ENCODE measurements around the gene RASSF3. TPM values are rescaled to one million over a fixed set of nuclear protein-coding genes. Genes with fewer than 3 reads are reported as not detected.

RASSF3 gene
- total RNA-seq, 1 experiment from 2014 or later, result 107 TPM

DNA sequence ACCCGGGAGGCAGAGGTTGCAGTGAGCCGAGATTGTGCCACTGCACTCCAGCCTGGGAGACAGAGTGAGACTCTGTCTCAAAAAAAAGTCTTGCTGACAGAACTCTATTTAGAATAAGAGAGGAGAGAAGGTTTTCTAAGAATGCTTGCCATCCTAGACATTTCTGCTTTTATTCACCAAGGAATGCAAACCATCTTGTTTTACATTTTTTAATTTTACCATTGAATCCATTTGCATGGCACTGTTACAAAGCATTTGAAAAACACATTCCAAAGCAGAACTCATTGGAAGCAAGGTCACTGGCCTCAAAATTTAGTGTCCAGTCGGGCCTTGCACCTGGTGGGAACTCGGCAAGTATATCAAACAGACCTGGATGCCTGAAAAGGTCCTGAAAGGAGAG, 44.2 kb upstream of the RASSF3 start:
- TF ChIP-seq TCF7L2 (IDR thresholded peaks at IDR 0.05; ENCODE audit: low read depth, low read length) (no peak), CTCF (IDR thresholded peaks at IDR 0.05) (no peak), POLR2AphosphoS5 (IDR thresholded peaks at IDR 0.05; ENCODE audit: low read depth, low read length) (no peak), REST (IDR thresholded peaks at IDR 0.05; ENCODE audit: insufficient read depth in 1 of 2, low read depth in 2 of 2, low read length in 1 of 2) (no peak), SIN3A (IDR thresholded peaks at IDR 0.05; ENCODE audit: borderline replicate concordance, insufficient read depth, low read depth, low read length) (no peak)
- in situ Hi-C loops (cut with HindIII; ENCODE audit: low pct_unique_long_range_greater_than_20kb, low sequenced_read_pairs) (no loop called here), intact Hi-C loops (cut with micrococcal nuclease; ENCODE audit: unreplicated experiment) (no loop called here)
- Histone ChIP-seq H3K4me1 (ENCODE audit: control insufficient read depth, insufficient read depth, low read length) (peaks cover 6% of the 10 kb centered on the region), H3K27me3 (ENCODE audit: control insufficient read depth, insufficient read depth, low read length) (no peaks in the 10 kb centered on the region), H3K9me3 (ENCODE audit: control insufficient read depth, insufficient read depth, low read depth, low read length) (no peaks in the 10 kb centered on the region), H3K36me3 (ENCODE audit: control insufficient read depth, insufficient read depth, low read length) (no peaks in the 10 kb centered on the region), H3K4me3 (ENCODE audit: low read depth in 2 of 2, low read length in 2 of 2) (no peak overlapping the region), H3K27ac (ENCODE audit: low read length) (no peak overlapping the region)
- ATAC-seq (no peak), DNase-seq (ENCODE audit: low read depth, low spot score) (no peak)
- BruUV-seq (replicated peaks), result no TSS peak
- ChIA-PET POLR2A (no interaction called here), CTCF (interaction anchor here (0.8 kb wide), 1 partner anchor 17 kb away, joined by 3 read pairs; no protein-coding TSS in a partner anchor)

- no peak overlapping the region for H3K27ac ChIP-seq (ENCODE audit: low read length)
- DNase-seq (ENCODE audit: low read depth, low spot score) (no peak), ATAC-seq (no peak)
- TF ChIP-seq POLR2AphosphoS5 (IDR thresholded peaks at IDR 0.05; ENCODE audit: low read depth, low read length) (no peak), TCF7L2 (IDR thresholded peaks at IDR 0.05; ENCODE audit: low read depth, low read length) (no peak), SIN3A (IDR thresholded peaks at IDR 0.05; ENCODE audit: borderline replicate concordance, insufficient read depth, low read depth, low read length) (no peak), CTCF (IDR thresholded peaks at IDR 0.05) (no peak), REST (IDR thresholded peaks at IDR 0.05; ENCODE audit: insufficient read depth in 1 of 2, low read depth in 2 of 2, low read length in 1 of 2) (no peak)
- H3K4me1 ChIP-seq (ENCODE audit: control insufficient read depth, insufficient read depth, low read length), result no peaks in the 10 kb centered on the region
- BruUV-seq (replicated peaks), result no TSS peak
- no peaks in the 10 kb centered on the region for H3K9me3 ChIP-seq (ENCODE audit: control insufficient read depth, insufficient read depth, low read depth, low read length)
- ChIA-PET CTCF (no interaction called here), POLR2A (interaction anchor here (0.5 kb wide), 1 partner anchor 48 kb away, joined by 3 read pairs; no protein-coding TSS in a partner anchor)
- in situ Hi-C loops (cut with HindIII; ENCODE audit: low pct_unique_long_range_greater_than_20kb, low sequenced_read_pairs), result no loop called here
- H3K36me3 ChIP-seq (ENCODE audit: control insufficient read depth, insufficient read depth, low read length), result no peaks in the 10 kb centered on the region
- intact Hi-C loops (cut with micrococcal nuclease; ENCODE audit: unreplicated experiment), result no loop called here
- no peak overlapping the region for H3K4me3 ChIP-seq (ENCODE audit: low read depth in 2 of 2, low read length in 2 of 2)
- no peaks in the 10 kb centered on the region for H3K27me3 ChIP-seq (ENCODE audit: control insufficient read depth, insufficient read depth, low read length)
Observed at GRCh38 chr12:64566831-64567517, 43.3 kb upstream of the RASSF3 start.

Data from Panc1 (cell line).